Peyer's patch (tissue), 4 donors: ENCODE data around the gene FARP1. TPM values are rescaled to one million over a fixed set of nuclear protein-coding genes. Genes with fewer than 3 reads are reported as not detected.
A peak's percentile ranks its signal among the peaks of the same experiment; 100 is the strongest.

Experiments
- DNase-seq, 3 donors: peaks; one replicate each; pipeline ENCODE4 v3.0.0-alpha.2; 2017 to 2019
- H3K27ac ChIP-seq, 4 donors: fragments of 200-600 bp; sonication (generic); one replicate each; pipeline ENCODE4 v1.5.1; 2016 to 2019
- H3K27me3 ChIP-seq, 2 donors: fragments of 200-600 bp; sonication (generic); one replicate each; pipeline ENCODE4 v1.5.1; 2019
- H3K36me3 ChIP-seq, 3 donors: fragments of 200-600 bp; sonication (generic); one replicate each; pipeline ENCODE4 v1.5.1; 2016 to 2019
- H3K4me1 ChIP-seq, 4 donors: fragments of 200-600 bp; sonication (generic); one replicate each; pipeline ENCODE4 v1.5.1; 2016 to 2019
- H3K4me3 ChIP-seq, 4 donors: fragments of 200-600 bp; sonication (generic); 1 replicate in 3 of 4; 2 replicates in 1 of 4; pipeline ENCODE4 v1.5.1; 2016 to 2019; ENCODE audit warnings: mild to moderate bottlenecking in 1 of 4
- H3K9me3 ChIP-seq, 4 donors: fragments of 200-600 bp; sonication (generic); one replicate each; pipeline ENCODE4 v1.5.1; 2016 to 2019; ENCODE audit warnings: mild to moderate bottlenecking in 1 of 4
- CTCF ChIP-seq, 6 experiments: fragments of 450-650 bp in 4 of 6; fragments of 200-600 bp in 2 of 6; sonication (generic) in 1 of 6; IDR thresholded peaks; one replicate each; pipeline ENCODE4 v1.5.1; 2017 to 2019; ENCODE audit warnings: antibody characterized with exemption in 6 of 6, mild to moderate bottlenecking in 3 of 6, moderate library complexity in 1 of 6
- POLR2A ChIP-seq, 2 donors: fragments of 450-650 bp; IDR thresholded peaks; one replicate each; pipeline ENCODE4 v1.5.1; 2017; ENCODE audit warnings: antibody characterized with exemption in 2 of 2, mild to moderate bottlenecking in 2 of 2, moderate library complexity in 2 of 2
- total RNA-seq, 4 donors: library from RNA; depleted of rRNA; stranded (reverse); fragments of >200 nt; gene quantifications; one replicate each; pipeline ENCODE4 v1.1.0, GENCODE V29; 2016

FARP1 gene
- total RNA-seq, 4 donors from 2014 or later: 10.6 to 61.1 (median 14.9) TPM

GRCh38 chr13:98144801-98145350 lies 2.0 kb downstream of the FARP1 start:
- Histone ChIP-seq H3K9me3 (no peaks in the 10 kb centered on the region), H3K27me3 (no peaks in the 10 kb centered on the region), H3K27ac (peak overlapping the region in 3 of 4 donors; percentile 25 to 78 (median 25)), H3K36me3 (no peaks in the 10 kb centered on the region), H3K4me3 (peak overlapping the region in 1 of 4 donors; percentile 69), H3K4me1 (peaks cover 0 to 9% (median 0%) of the 10 kb centered on the region in 4 donors)
- TF ChIP-seq CTCF (IDR thresholded peaks at IDR 0.05) (no peak), POLR2A (IDR thresholded peaks at IDR 0.05) (no peak)
- DNase-seq: no peak

GRCh38 chr13:98147521-98147920 lies 4.6 kb downstream of the FARP1 start:
- Histone ChIP-seq H3K4me3 (no peak overlapping the region), H3K9me3 (no peaks in the 10 kb centered on the region), H3K27ac (no peak overlapping the region), H3K36me3 (no peaks in the 10 kb centered on the region), H3K27me3 (no peaks in the 10 kb centered on the region), H3K4me1 (peaks cover 0 to 6% (median 0%) of the 10 kb centered on the region in 4 donors)
- DNase-seq: no peak
- TF ChIP-seq CTCF (IDR thresholded peaks at IDR 0.05) (no peak), POLR2A (IDR thresholded peaks at IDR 0.05) (no peak)

- no peak for TF ChIP-seq CTCF (IDR thresholded peaks at IDR 0.05)
- no peak for TF ChIP-seq POLR2A (IDR thresholded peaks at IDR 0.05)
- Histone ChIP-seq H3K4me1 (no peaks in the 10 kb centered on the region), H3K27ac (no peak overlapping the region), H3K4me3 (no peak overlapping the region), H3K27me3 (no peaks in the 10 kb centered on the region), H3K9me3 (no peaks in the 10 kb centered on the region), H3K36me3 (no peaks in the 10 kb centered on the region)
- DNase-seq: no peak
These were observed 8.1 kb downstream of the FARP1 start for GRCh38 chr13:98150832-98151479.

- H3K27ac ChIP-seq: no peak overlapping the region
- H3K4me1 ChIP-seq: no peaks in the 10 kb centered on the region
- no peaks in the 10 kb centered on the region for H3K9me3 ChIP-seq
- no peak overlapping the region for H3K4me3 ChIP-seq
- no peak for DNase-seq
- H3K27me3 ChIP-seq: no peaks in the 10 kb centered on the region
- TF ChIP-seq CTCF (IDR thresholded peaks at IDR 0.05) (no peak), POLR2A (IDR thresholded peaks at IDR 0.05) (no peak)
- H3K36me3 ChIP-seq: no peaks in the 10 kb centered on the region
These were observed 12.7 kb downstream of the FARP1 start for GRCh38 chr13:98155475-98156109.

- Histone ChIP-seq H3K27me3 (no peaks in the 10 kb centered on the region), H3K27ac (no peak overlapping the region), H3K9me3 (no peaks in the 10 kb centered on the region), H3K36me3 (no peaks in the 10 kb centered on the region), H3K4me3 (no peak overlapping the region), H3K4me1 (no peaks in the 10 kb centered on the region)
- DNase-seq: no peak
- no peak for TF ChIP-seq POLR2A (IDR thresholded peaks at IDR 0.05)
- no peak for TF ChIP-seq CTCF (IDR thresholded peaks at IDR 0.05)
These were observed 13.4 kb downstream of the FARP1 start for GRCh38 chr13:98156259-98156658.
